GM23338 (cell line): Measurements from ENCODE around the gene NCK2. TPM values are rescaled to one million over a fixed set of nuclear protein-coding genes. Genes with fewer than 3 reads are reported as not detected.

Experiments used
- ATAC-seq: fragments of 200-7000 bp; cut with Tn5 transposase; 3 replicates; pipeline ENCODE4 v1.9.1; 2020
- DNase-seq: peaks from one replicate; pipeline ENCODE4 v3.0.0-alpha.2; 2015; ENCODE audit warnings: low spot score
- H2AFZ ChIP-seq: fragments of 200-600 bp; sonication (generic); 2 replicates; pipeline ENCODE4 v1.8.0; 2016; ENCODE audit warnings: antibody characterized with exemption, mild to moderate bottlenecking, moderate library complexity
- H3F3A ChIP-seq: fragments of 200-600 bp; sonication (generic); replicated peaks from 2 replicates; pipeline ENCODE4 v1.8.0; 2017; ENCODE audit warnings: antibody characterized with exemption, mixed run types, low read depth
- H3K27ac ChIP-seq: fragments of 200-600 bp; sonication (generic); 2 replicates; pipeline ENCODE4 v1.6.1; 2016; ENCODE audit warnings: low read depth
- H3K27me3 ChIP-seq: fragments of 200-600 bp; sonication (generic); 2 replicates; pipeline ENCODE4 v1.8.0; 2016; ENCODE audit warnings: mild to moderate bottlenecking, mixed run types, moderate library complexity; ENCODE audit not compliant: insufficient read depth
- H3K36me3 ChIP-seq: fragments of 200-600 bp; sonication (generic); 2 replicates; pipeline ENCODE4 v1.8.0; 2016; ENCODE audit warnings: mild to moderate bottlenecking; ENCODE audit not compliant: insufficient read depth
- H3K4me1 ChIP-seq: fragments of 200-600 bp; sonication (generic); 2 replicates; pipeline ENCODE4 v1.8.0; 2016; ENCODE audit warnings: mild to moderate bottlenecking, moderate library complexity; ENCODE audit not compliant: insufficient read depth
- H3K4me2 ChIP-seq: fragments of 200-600 bp; sonication (generic); 2 replicates; pipeline ENCODE4 v1.7.1; 2017; ENCODE audit warnings: mixed run types
- H3K4me3 ChIP-seq: fragments of 200-600 bp; sonication (generic); 2 replicates; pipeline ENCODE4 v1.6.1; 2016; ENCODE audit warnings: mixed run types
- H3K79me2 ChIP-seq: fragments of 200-600 bp; sonication (generic); replicated peaks from 2 replicates; pipeline ENCODE4 v1.8.0; 2017; ENCODE audit warnings: mild to moderate bottlenecking; ENCODE audit not compliant: insufficient read depth
- H3K9me2 ChIP-seq: fragments of 200-600 bp; sonication (generic); 2 replicates; pipeline ENCODE4 v1.8.0; 2017; ENCODE audit not compliant: insufficient read depth
- H4K20me1 ChIP-seq: fragments of 200-600 bp; sonication (generic); replicated peaks from 2 replicates; pipeline ENCODE4 v1.8.0; 2017; ENCODE audit warnings: mild to moderate bottlenecking; ENCODE audit not compliant: insufficient read depth
- H3K27ac Mint-ChIP-seq: 2 replicates; pipeline ENCODE4 v1.8.0; 2020; ENCODE audit warnings: inconsistent platforms, mild to moderate bottlenecking, moderate library complexity, mixed read lengths
- H3K27me3 Mint-ChIP-seq: 3 replicates; pipeline ENCODE4 v1.8.0; 2022; ENCODE audit warnings: low read depth, mild to moderate bottlenecking, moderate library complexity, mixed read lengths, inconsistent platforms; ENCODE audit not compliant: insufficient read depth, poor library complexity
- H3K36me3 Mint-ChIP-seq: 3 replicates; pipeline ENCODE4 v1.8.0; 2021; ENCODE audit warnings: low read depth, mild to moderate bottlenecking, inconsistent platforms, moderate library complexity, mixed read lengths
- H3K4me1 Mint-ChIP-seq: 3 replicates; pipeline ENCODE4 v1.8.0; 2020; ENCODE audit warnings: mild to moderate bottlenecking, inconsistent platforms, mixed read lengths
- H3K4me3 Mint-ChIP-seq: 3 replicates; pipeline ENCODE4 v1.8.0; 2021; ENCODE audit warnings: moderate library complexity, mild to moderate bottlenecking, inconsistent platforms, mixed read lengths
- H3K9me3 Mint-ChIP-seq: 3 replicates; pipeline ENCODE4 v1.8.0; 2020; ENCODE audit warnings: moderate library complexity, mild to moderate bottlenecking, inconsistent platforms, mixed read lengths
- CREB1 ChIP-seq: fragments of 250-450 bp; sonication (Bioruptor Pico); IDR thresholded peaks from 2 replicates; pipeline ENCODE4 v1.5.0; 2020; ENCODE audit warnings: low read depth, mild to moderate bottlenecking, moderate library complexity
- CTCF ChIP-seq, 2 experiments: fragments of 200-600 bp in 1 of 2; sonication (generic) in 1 of 2; conservative IDR thresholded peaks; 2 replicates each; pipeline versions ENCODE4 v1.5.1 to v1.6.1; 2016 to 2017; ENCODE audit warnings: antibody characterized with exemption in 2 of 2, low read depth in 2 of 2, mild to moderate bottlenecking in 2 of 2, moderate library complexity in 1 of 2
- EZH2 ChIP-seq: fragments of 200-600 bp; sonication (generic); IDR thresholded peaks from one replicate; pipeline ENCODE4 v1.8.0; 2017; ENCODE audit warnings: antibody characterized with exemption, mild to moderate bottlenecking, low read depth; ENCODE audit not compliant: unreplicated experiment
- JUNB ChIP-seq: IDR thresholded peaks from one replicate; pipeline ENCODE4 v1.6.1; 2016; ENCODE audit warnings: antibody characterized with exemption; ENCODE audit not compliant: unreplicated experiment
- NANOG ChIP-seq: IDR thresholded peaks from 2 replicates; pipeline ENCODE4 v1.6.1; 2016; ENCODE audit warnings: antibody characterized with exemption, borderline replicate concordance
- REST ChIP-seq: IDR thresholded peaks from one replicate; pipeline ENCODE4 v1.6.1; 2018; ENCODE audit warnings: antibody characterized with exemption; ENCODE audit not compliant: unreplicated experiment
- STAT1 ChIP-seq: IDR thresholded peaks from one replicate; pipeline ENCODE4 v1.6.1; 2016; ENCODE audit warnings: antibody characterized with exemption; ENCODE audit not compliant: unreplicated experiment
- ZNF114 ChIP-seq: fragments of 250-450 bp; sonication (Bioruptor Pico); IDR thresholded peaks from 2 replicates; pipeline ENCODE4 v1.5.0; 2020; ENCODE audit warnings: mild to moderate bottlenecking, moderate library complexity
- ZNF331 ChIP-seq: fragments of 250-450 bp; sonication (Bioruptor Pico); IDR thresholded peaks from 2 replicates; pipeline ENCODE4 v1.5.0; 2020; ENCODE audit warnings: low read depth, mild to moderate bottlenecking, moderate library complexity
- polyA plus RNA-seq: library from polyadenylated mRNA; unstranded; fragments of >200 nt; fragmentation: Nextera tagmentation; extraction: Ambion mirVana; gene quantifications from 2 replicates; pipeline ENCODE4 v1.2.1, GENCODE V29; 2016
- total RNA-seq: library from RNA; depleted of rRNA; stranded (reverse); fragments of >200 nt; shearing (Covaris generic); gene quantifications from 2 replicates; pipeline ENCODE4 v1.2.3, GENCODE V29; 2014
- TF ChIP-seq, protein P1 (sequence below): fragments of 250-450 bp; sonication (Bioruptor Pico); IDR thresholded peaks from 2 replicates; pipeline ENCODE4 v1.5.0; 2020; ENCODE audit warnings: mild to moderate bottlenecking, moderate library complexity

The NCK2 gene
- total and polyA plus RNA-seq, 2 experiments from 2014 or later, result 26.9 to 59.9 TPM

DNA sequence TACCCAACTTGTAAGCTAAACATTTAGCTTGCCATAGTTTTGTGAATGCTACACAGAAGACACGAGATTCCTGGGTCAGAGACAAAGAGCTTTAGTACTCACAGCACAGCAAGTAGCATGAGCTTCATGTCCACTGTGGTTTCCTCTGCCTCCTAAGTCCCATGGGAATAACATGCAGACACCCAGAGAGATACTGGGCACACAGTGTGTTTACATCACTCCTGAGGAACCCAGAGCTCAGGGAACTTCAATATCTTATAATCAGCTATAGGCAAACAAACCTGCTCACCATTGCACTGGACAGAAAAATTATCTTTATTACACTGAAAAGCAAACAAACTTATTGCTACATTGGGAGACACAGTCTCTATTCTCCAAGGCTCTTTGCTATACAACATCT, 14.5 kb upstream of the NCK2 start:
- no peak overlapping the region for H3K4me3 Mint-ChIP-seq
- no peaks in the 10 kb centered on the region for H3K27me3 ChIP-seq
- DNase-seq (no peak), ATAC-seq (no peak)
- H3K27ac ChIP-seq, result no peak overlapping the region
- H3K9me2 ChIP-seq, result no peaks in the 10 kb centered on the region
- H3F3A ChIP-seq, result no peaks in the 10 kb centered on the region
- H3K4me3 ChIP-seq, result no peak overlapping the region
- H3K4me2 ChIP-seq, result no peak overlapping the region
- H4K20me1 ChIP-seq, result no peaks in the 10 kb centered on the region
- H3K36me3 ChIP-seq, result no peaks in the 10 kb centered on the region
- H3K4me1 Mint-ChIP-seq, result peaks cover 6% of the 10 kb centered on the region
- peaks cover 4% of the 10 kb centered on the region; the same call in 1 of the 3 replicates for H3K36me3 Mint-ChIP-seq
- H3K4me1 ChIP-seq, result no peaks in the 10 kb centered on the region
- H2AFZ ChIP-seq, result no peak overlapping the region
- peaks cover 3% of the 10 kb centered on the region for H3K27me3 Mint-ChIP-seq
- H3K9me3 Mint-ChIP-seq, result peaks cover 13% of the 10 kb centered on the region; the same call in 1 of the 3 replicates
- no peak for TF ChIP-seq JUNB
- no peak for TF ChIP-seq CREB1 (CRISPR knock-in tag)
- H3K79me2 ChIP-seq, result no peaks in the 10 kb centered on the region
- H3K27ac Mint-ChIP-seq, result no peak overlapping the region

GRCh38 chr2:105731511-105731910, 13.2 kb upstream of the NCK2 start:
- no peak overlapping the region for H3K4me3 ChIP-seq
- DNase-seq, result no peak
- H3K27me3 ChIP-seq, result no peaks in the 10 kb centered on the region
- H3K27ac Mint-ChIP-seq, result no peak overlapping the region
- peaks cover 3% of the 10 kb centered on the region for H3K27me3 Mint-ChIP-seq
- H3K4me3 Mint-ChIP-seq, result no peak overlapping the region
- H3K36me3 Mint-ChIP-seq, result peaks cover 4% of the 10 kb centered on the region; the same call in 1 of the 3 replicates
- H2AFZ ChIP-seq, result no peak overlapping the region
- TF ChIP-seq ZNF114 (no peak), NANOG (no peak), CTCF (conservative IDR thresholded peaks at IDR 0.05; ENCODE audit: low read depth in 2 of 2) (no peak), STAT1 (no peak), CREB1 (CRISPR knock-in tag) (no peak), REST (no peak), ZNF331 (no peak), EZH2 (no peak), JUNB (no peak)
- TF ChIP-seq, protein P1, sequence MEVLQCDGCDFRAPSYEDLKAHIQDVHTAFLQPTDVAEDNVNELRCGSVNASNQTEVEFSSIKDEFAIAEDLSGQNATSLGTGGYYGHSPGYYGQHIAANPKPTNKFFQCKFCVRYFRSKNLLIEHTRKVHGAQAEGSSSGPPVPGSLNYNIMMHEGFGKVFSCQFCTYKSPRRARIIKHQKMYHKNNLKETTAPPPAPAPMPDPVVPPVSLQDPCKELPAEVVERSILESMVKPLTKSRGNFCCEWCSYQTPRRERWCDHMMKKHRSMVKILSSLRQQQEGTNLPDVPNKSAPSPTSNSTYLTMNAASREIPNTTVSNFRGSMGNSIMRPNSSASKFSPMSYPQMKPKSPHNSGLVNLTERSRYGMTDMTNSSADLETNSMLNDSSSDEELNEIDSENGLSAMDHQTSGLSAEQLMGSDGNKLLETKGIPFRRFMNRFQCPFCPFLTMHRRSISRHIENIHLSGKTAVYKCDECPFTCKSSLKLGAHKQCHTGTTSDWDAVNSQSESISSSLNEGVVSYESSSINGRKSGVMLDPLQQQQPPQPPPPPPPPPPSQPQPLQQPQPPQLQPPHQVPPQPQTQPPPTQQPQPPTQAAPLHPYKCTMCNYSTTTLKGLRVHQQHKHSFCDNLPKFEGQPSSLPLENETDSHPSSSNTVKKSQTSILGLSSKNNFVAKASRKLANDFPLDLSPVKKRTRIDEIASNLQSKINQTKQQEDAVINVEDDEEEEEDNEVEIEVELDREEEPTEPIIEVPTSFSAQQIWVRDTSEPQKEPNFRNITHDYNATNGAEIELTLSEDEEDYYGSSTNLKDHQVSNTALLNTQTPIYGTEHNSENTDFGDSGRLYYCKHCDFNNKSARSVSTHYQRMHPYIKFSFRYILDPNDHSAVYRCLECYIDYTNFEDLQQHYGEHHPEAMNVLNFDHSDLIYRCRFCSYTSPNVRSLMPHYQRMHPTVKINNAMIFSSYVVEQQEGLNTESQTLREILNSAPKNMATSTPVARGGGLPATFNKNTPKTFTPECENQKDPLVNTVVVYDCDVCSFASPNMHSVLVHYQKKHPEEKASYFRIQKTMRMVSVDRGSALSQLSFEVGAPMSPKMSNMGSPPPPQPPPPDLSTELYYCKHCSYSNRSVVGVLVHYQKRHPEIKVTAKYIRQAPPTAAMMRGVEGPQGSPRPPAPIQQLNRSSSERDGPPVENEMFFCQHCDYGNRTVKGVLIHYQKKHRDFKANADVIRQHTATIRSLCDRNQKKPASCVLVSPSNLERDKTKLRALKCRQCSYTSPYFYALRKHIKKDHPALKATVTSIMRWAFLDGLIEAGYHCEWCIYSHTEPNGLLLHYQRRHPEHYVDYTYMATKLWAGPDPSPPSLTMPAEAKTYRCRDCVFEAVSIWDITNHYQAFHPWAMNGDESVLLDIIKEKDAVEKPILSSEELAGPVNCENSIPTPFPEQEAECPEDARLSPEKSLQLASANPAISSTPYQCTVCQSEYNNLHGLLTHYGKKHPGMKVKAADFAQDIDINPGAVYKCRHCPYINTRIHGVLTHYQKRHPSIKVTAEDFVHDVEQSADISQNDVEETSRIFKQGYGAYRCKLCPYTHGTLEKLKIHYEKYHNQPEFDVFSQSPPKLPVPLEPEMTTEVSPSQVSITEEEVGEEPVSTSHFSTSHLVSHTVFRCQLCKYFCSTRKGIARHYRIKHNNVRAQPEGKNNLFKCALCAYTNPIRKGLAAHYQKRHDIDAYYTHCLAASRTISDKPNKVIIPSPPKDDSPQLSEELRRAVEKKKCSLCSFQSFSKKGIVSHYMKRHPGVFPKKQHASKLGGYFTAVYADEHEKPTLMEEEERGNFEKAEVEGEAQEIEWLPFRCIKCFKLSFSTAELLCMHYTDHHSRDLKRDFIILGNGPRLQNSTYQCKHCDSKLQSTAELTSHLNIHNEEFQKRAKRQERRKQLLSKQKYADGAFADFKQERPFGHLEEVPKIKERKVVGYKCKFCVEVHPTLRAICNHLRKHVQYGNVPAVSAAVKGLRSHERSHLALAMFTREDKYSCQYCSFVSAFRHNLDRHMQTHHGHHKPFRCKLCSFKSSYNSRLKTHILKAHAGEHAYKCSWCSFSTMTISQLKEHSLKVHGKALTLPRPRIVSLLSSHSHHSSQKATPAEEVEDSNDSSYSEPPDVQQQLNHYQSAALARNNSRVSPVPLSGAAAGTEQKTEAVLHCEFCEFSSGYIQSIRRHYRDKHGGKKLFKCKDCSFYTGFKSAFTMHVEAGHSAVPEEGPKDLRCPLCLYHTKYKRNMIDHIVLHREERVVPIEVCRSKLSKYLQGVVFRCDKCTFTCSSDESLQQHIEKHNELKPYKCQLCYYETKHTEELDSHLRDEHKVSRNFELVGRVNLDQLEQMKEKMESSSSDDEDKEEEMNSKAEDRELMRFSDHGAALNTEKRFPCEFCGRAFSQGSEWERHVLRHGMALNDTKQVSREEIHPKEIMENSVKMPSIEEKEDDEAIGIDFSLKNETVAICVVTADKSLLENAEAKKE (CRISPR knock-in tag), result no peak
- no peaks in the 10 kb centered on the region for H4K20me1 ChIP-seq
- no peaks in the 10 kb centered on the region for H3K4me1 Mint-ChIP-seq
- H3K9me2 ChIP-seq, result no peaks in the 10 kb centered on the region
- no peaks in the 10 kb centered on the region for H3F3A ChIP-seq
- no peak overlapping the region for H3K27ac ChIP-seq
- no peaks in the 10 kb centered on the region for H3K36me3 ChIP-seq
- H3K79me2 ChIP-seq, result no peaks in the 10 kb centered on the region
- no peak for ATAC-seq
- peaks cover 13% of the 10 kb centered on the region; the same call in 1 of the 3 replicates for H3K9me3 Mint-ChIP-seq
- no peak overlapping the region for H3K4me2 ChIP-seq
- H3K4me1 ChIP-seq, result no peaks in the 10 kb centered on the region
